ENCODE results near the gene FARS2. TPM values are rescaled to one million over a fixed set of nuclear protein-coding genes. Genes with fewer than 3 reads are reported as not detected.

The FARS2 gene
- polyA plus RNA-seq, 1 of the 3 experiments (the other 2 are of a cell fraction) = 12.5 TPM

GRCh38 chr6:5712349-5713215, 451.3 kb downstream of the FARS2 start:
- H3K9me3 ChIP-seq = 0 out of 2 replicates have a peak, but pooled peaks cover 3% of the 10 kb centered on the region
- CTCF ChIA-PET = interaction anchor here (1.5 kb wide), 1 partner anchor 9 kb away, joined by 4 read pairs; no protein-coding TSS in a partner anchor
- WGBS (ENCODE audit: low lambda C conversion rate) = 90% methylated on average over 10 of the region's 10 CpGs
- POLR2A ChIA-PET = no interaction called here
- H3K9me2 ChIP-seq = no peaks in the 10 kb centered on the region
- H3K4me3 ChIP-seq (ENCODE audit: low read depth in 2 of 2, low read length in 1 of 2) = no peak overlapping the region
- H3K27ac ChIP-seq (ENCODE audit: low read depth in 2 of 2, low read length in 1 of 2) = no peak overlapping the region
- no peak overlapping the region for H3K4me2 ChIP-seq
- H3K36me3 ChIP-seq (replicated peaks in 1 of 2; ENCODE audit: control insufficient read depth in 1 of 2, insufficient read depth in 2 of 2, low read length in 1 of 2) = no peaks in the 10 kb centered on the region
- H2AFZ ChIP-seq (ENCODE audit: low read depth) = no peak overlapping the region
- H3K4me1 ChIP-seq (ENCODE audit: control insufficient read depth in 1 of 2, insufficient read depth in 2 of 2, low read depth in 1 of 2, low read length in 1 of 2) = no peaks in the 10 kb centered on the region; a peak in 1 of 4 replicates
- DNase-seq = no peak
- no peaks in the 10 kb centered on the region for H3K27me3 ChIP-seq (ENCODE audit: insufficient read depth)
- no peaks in the 10 kb centered on the region for H4K20me1 ChIP-seq (ENCODE audit: insufficient read depth)
- no peaks in the 10 kb centered on the region for H3K79me2 ChIP-seq (ENCODE audit: insufficient read depth)
- no peaks in the 10 kb centered on the region for H3F3A ChIP-seq (replicated peaks; ENCODE audit: insufficient read depth)
- H3K9ac ChIP-seq = no peak overlapping the region
- TF ChIP-seq NRF1 (IDR thresholded peaks at IDR 0.05; ENCODE audit: low read depth, low read length) = no peak
- no peak for TF ChIP-seq FOSL2 (IDR thresholded peaks at IDR 0.05; ENCODE audit: borderline replicate concordance, low read depth)
- TF ChIP-seq RFX5 (IDR thresholded peaks at IDR 0.05; ENCODE audit: low read length) = no peak
- no peak for TF ChIP-seq MXI1 (IDR thresholded peaks at IDR 0.05; ENCODE audit: low read depth, low read length)
- TF ChIP-seq TEAD4 (IDR thresholded peaks at IDR 0.05; ENCODE audit: borderline replicate concordance, insufficient read depth) = no peak
- TF ChIP-seq TCF12 (IDR thresholded peaks at IDR 0.05) = no peak
- TF ChIP-seq IRF3 (IDR thresholded peaks at IDR 0.05; ENCODE audit: low read depth, low read length) = no peak
- TF ChIP-seq TAF1 (IDR thresholded peaks at IDR 0.05; ENCODE audit: borderline replicate concordance, low read depth, low read length) = no peak
- no peak for TF ChIP-seq REST (IDR thresholded peaks at IDR 0.05; ENCODE audit: low read depth, low read length)
- no peak for TF ChIP-seq SIN3A (IDR thresholded peaks at IDR 0.05; ENCODE audit: borderline replicate concordance, low read depth, low read length)
- TF ChIP-seq ELF1 (IDR thresholded peaks at IDR 0.05) = no peak
- no peak for TF ChIP-seq GABPA (IDR thresholded peaks at IDR 0.05; ENCODE audit: low read depth)
- no peak for TF ChIP-seq NFIC (IDR thresholded peaks at IDR 0.05; ENCODE audit: borderline replicate concordance)
- TF ChIP-seq MEF2A (IDR thresholded peaks at IDR 0.05; ENCODE audit: borderline replicate concordance, low read depth) = no peak
- no peak for TF ChIP-seq RXRA (IDR thresholded peaks at IDR 0.05; ENCODE audit: borderline replicate concordance, low read depth)
- no peak for TF ChIP-seq FOXM1 (IDR thresholded peaks at IDR 0.05; ENCODE audit: low read depth)
- TF ChIP-seq FOXJ3 (CRISPR knock-in tag; IDR thresholded peaks at IDR 0.05) = no peak
- no peak for TF ChIP-seq EP300 (IDR thresholded peaks at IDR 0.05; ENCODE audit: borderline replicate concordance in 1 of 2, low read depth in 1 of 2, low read length in 1 of 2)
